Sigmoid colon (tissue), 7 donors: ENCODE measurements around the gene GSDMA. TPM values are rescaled to one million over a fixed set of nuclear protein-coding genes. Genes with fewer than 3 reads are reported as not detected.

ENCODE experiments used
- DNase-seq: peaks from one replicate; pipeline ENCODE4 v3.0.0-alpha.2; 2019
- H3K27ac ChIP-seq, 4 donors: fragments of 200-600 bp; sonication (generic); one replicate each; pipeline ENCODE4 v1.5.1; 2016 to 2019; ENCODE audit warnings: mild to moderate bottlenecking in 1 of 4
- H3K27me3 ChIP-seq, 3 donors: fragments of 200-600 bp; sonication (generic); one replicate each; pipeline ENCODE4 v1.5.1; 2019; ENCODE audit warnings: mild to moderate bottlenecking in 1 of 3
- H3K36me3 ChIP-seq, 4 donors: fragments of 200-600 bp; sonication (generic); one replicate each; pipeline ENCODE4 v1.5.1; 2016 to 2019
- H3K4me1 ChIP-seq, 4 donors: fragments of 200-600 bp; sonication (generic); one replicate each; pipeline ENCODE4 v1.5.1; 2017 to 2019
- H3K4me3 ChIP-seq, 4 donors: fragments of 200-600 bp; sonication (generic); one replicate each; pipeline ENCODE4 v1.5.1; 2017 to 2019; ENCODE audit warnings: mild to moderate bottlenecking in 2 of 4, moderate library complexity in 1 of 4
- H3K9me3 ChIP-seq, 4 donors: fragments of 200-600 bp in 3 of 4; sonication (generic) in 3 of 4; one replicate each; pipeline versions ENCODE4 v1.5.1 to v1.6.1; 2013 to 2019
- EP300 ChIP-seq, 4 donors: sonication (generic); formaldehyde crosslinking; IDR thresholded peaks; one replicate each; pipeline ENCODE4 v1.6.1; 2017; ENCODE audit warnings: antibody characterized with exemption in 4 of 4
- POLR2A ChIP-seq, 2 donors: fragments of 450-650 bp; IDR thresholded peaks; one replicate each; pipeline ENCODE4 v1.6.1; 2016; ENCODE audit warnings: antibody characterized with exemption in 2 of 2, mild to moderate bottlenecking in 2 of 2, moderate library complexity in 2 of 2
- POLR2AphosphoS5 ChIP-seq, 4 donors: sonication (generic); formaldehyde crosslinking; IDR thresholded peaks; one replicate each; pipeline ENCODE4 v1.6.1; 2017; ENCODE audit warnings: antibody characterized with exemption in 4 of 4
- WGBS, 2 donors: extraction: QIAGEN DNeasy Blood & Tissue Kit; methylation state at CpG; one replicate each; pipeline ENCODE4 v1.1.7; 2013; 5-methylcytosine and 5-hydroxymethylcytosine counted together
- intact Hi-C: fragments of 100-400 bp; cut with DNase I; formaldehyde crosslinking; loops from one replicate; pipeline ENCODE4 v1.15.1; 2023
- polyA plus RNA-seq, 3 donors: library from polyadenylated mRNA; stranded (reverse); fragments of 200-250 nt; gene quantifications; one replicate each; pipeline ENCODE4 v1.2.3, GENCODE V29; 2013
- total RNA-seq, 4 donors: library from RNA; depleted of rRNA; stranded (reverse); fragments of >200 nt; gene quantifications; one replicate each; pipeline ENCODE4 v1.1.0, GENCODE V29; 2016
- TF ChIP-seq, protein P1 (sequence below), 4 experiments: fragments of 450-650 bp in 3 of 4; fragments of 200-600 bp in 1 of 4; IDR thresholded peaks; one replicate each; pipeline ENCODE4 v1.5.1; 2016 to 2019; ENCODE audit warnings: antibody characterized with exemption in 4 of 4, mild to moderate bottlenecking in 3 of 4, moderate library complexity in 2 of 4
- donor health status: healthy with polysubstance abuse.
- donor health status: Bipolar disorder and iron deficiency.
- donor health status: healthy.

Gene GSDMA
- total and polyA plus RNA-seq, 7 donors, result 0.29 to 1.3 (median 0.60) TPM; not detected in 4

DNA sequence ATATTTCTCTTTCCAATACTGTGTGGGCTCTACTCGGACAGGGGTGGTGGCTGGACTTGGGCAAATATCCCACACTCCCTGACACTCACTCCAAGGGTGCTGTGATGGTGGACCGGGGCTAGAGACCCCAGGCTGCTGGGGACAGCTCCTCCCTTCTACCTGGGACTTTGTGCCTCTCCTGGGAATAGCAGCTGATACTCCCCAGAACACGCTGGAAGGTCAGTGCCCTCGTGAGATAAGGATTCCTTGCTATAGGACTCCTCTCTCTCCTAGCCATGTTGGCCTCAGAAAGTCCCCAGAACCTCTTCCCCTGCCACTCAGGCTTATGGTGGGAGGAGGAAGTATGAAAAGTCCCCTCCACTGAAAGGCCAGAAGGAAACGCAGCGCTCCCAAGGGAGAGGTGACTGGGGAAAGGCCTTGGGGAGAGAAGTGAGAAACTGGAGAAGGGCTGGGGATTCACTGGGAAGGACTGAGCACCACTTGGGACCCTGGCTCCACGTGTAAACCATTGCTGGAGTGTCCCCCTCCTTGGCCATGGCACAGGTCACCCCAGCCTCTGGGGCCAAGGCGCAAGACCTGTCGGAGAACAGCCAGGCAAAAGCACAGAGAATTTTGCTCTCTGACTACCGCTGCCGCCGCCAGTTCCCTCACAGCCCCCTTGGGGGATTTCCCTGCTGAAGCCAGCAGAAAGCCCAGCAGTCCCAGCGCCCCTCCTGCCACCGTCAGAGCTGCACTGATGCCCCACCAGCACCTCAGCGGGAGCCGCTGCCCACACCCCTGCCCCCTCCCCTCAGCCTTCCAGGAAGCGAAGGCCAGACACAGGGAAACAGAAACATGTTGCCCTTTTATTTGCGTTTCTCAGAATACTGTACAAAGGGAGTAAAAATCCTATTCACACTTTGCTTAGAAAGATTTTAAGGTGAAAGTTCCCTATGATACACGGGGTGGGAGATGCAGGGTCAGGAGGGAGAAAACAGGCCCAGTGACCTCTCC lies 42.3 kb upstream of the GSDMA start:
- 64 to 77% methylated on average over 19 of the region's 19 CpGs for WGBS, 2 donors
- Histone ChIP-seq H3K4me1 (peaks cover 0 to 11% (median 5%) of the 10 kb centered on the region in 4 donors), H3K4me3 (no peak overlapping the region), H3K27ac (no peak overlapping the region), H3K9me3 (no peaks in the 10 kb centered on the region), H3K36me3 (peaks cover 20 to 51% (median 28%) of the 10 kb centered on the region in 4 donors), H3K27me3 (no peaks in the 10 kb centered on the region)
- TF ChIP-seq, protein P1, sequence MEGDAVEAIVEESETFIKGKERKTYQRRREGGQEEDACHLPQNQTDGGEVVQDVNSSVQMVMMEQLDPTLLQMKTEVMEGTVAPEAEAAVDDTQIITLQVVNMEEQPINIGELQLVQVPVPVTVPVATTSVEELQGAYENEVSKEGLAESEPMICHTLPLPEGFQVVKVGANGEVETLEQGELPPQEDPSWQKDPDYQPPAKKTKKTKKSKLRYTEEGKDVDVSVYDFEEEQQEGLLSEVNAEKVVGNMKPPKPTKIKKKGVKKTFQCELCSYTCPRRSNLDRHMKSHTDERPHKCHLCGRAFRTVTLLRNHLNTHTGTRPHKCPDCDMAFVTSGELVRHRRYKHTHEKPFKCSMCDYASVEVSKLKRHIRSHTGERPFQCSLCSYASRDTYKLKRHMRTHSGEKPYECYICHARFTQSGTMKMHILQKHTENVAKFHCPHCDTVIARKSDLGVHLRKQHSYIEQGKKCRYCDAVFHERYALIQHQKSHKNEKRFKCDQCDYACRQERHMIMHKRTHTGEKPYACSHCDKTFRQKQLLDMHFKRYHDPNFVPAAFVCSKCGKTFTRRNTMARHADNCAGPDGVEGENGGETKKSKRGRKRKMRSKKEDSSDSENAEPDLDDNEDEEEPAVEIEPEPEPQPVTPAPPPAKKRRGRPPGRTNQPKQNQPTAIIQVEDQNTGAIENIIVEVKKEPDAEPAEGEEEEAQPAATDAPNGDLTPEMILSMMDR (IDR thresholded peaks at IDR 0.05), result no peak
- TF ChIP-seq EP300 (IDR thresholded peaks at IDR 0.05) (no peak), POLR2A (IDR thresholded peaks at IDR 0.05) (no peak), POLR2AphosphoS5 (IDR thresholded peaks at IDR 0.05) (no peak)
- DNase-seq, result no peak
- intact Hi-C loops, result no loop called here

DNA sequence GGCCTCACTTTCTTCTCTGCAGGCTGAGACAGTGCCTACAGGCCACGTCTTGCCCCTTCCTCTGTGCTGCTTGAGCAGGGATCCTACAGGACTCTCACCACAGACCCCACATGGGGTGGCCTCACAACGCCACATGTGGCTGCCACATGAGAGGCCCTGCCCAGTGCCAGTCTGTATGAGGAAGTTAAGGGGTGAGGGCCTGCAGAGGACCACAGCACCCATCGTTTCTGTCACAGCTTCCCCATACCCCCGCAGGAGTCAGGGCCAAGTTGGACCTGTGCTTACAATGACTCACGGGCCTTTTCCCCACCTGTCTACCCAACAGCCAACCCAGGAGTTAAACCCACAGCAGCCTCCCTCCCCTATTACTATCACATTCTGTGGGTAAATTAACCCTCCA lies 41.5 kb upstream of the GSDMA start:
- no peak for DNase-seq
- H3K9me3 ChIP-seq, result no peaks in the 10 kb centered on the region
- H3K36me3 ChIP-seq, result peaks cover 20 to 51% (median 28%) of the 10 kb centered on the region in 4 donors
- WGBS, 2 donors, result 55 to 80% methylated on average over 5 of the region's 5 CpGs
- H3K4me3 ChIP-seq, result no peak overlapping the region
- H3K27ac ChIP-seq, result no peak overlapping the region
- intact Hi-C loops, result no loop called here
- TF ChIP-seq POLR2AphosphoS5 (IDR thresholded peaks at IDR 0.05) (no peak), EP300 (IDR thresholded peaks at IDR 0.05) (no peak), POLR2A (IDR thresholded peaks at IDR 0.05) (no peak)
- TF ChIP-seq, protein P1 (IDR thresholded peaks at IDR 0.05), result no peak
- no peaks in the 10 kb centered on the region for H3K27me3 ChIP-seq
- peaks cover 0 to 19% (median 13%) of the 10 kb centered on the region in 4 donors for H3K4me1 ChIP-seq

DNA sequence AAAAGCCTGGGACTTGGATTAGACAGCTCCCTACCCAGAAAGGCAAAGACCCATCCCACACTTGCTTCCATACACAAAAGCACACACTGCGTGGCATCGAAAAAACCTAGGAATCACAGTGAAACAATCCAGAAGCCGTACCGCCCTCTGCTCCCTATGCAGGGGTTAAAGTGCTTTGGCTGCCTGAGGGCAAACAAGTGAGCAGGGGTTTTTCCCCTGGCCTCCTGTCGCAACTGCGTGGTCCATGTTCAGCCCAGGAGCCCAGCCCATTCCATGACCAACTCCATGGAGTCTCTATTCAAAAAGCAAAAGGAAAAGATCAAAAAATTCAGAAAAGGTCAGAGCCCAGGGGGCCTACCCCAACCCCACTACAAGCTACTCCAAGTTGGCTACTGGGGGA lies 40.8 kb upstream of the GSDMA start:
- Histone ChIP-seq H3K4me3 (no peak overlapping the region), H3K4me1 (peaks cover 0 to 26% (median 19%) of the 10 kb centered on the region in 4 donors), H3K36me3 (peaks cover 20 to 51% (median 28%) of the 10 kb centered on the region in 4 donors), H3K27me3 (no peaks in the 10 kb centered on the region), H3K27ac (no peak overlapping the region), H3K9me3 (no peaks in the 10 kb centered on the region)
- intact Hi-C loops, result no loop called here
- WGBS, 2 donors, result 96 to 97% methylated on average over 6 of the region's 6 CpGs
- TF ChIP-seq, protein P1 (IDR thresholded peaks at IDR 0.05), result no peak
- TF ChIP-seq EP300 (IDR thresholded peaks at IDR 0.05) (no peak), POLR2A (IDR thresholded peaks at IDR 0.05) (no peak), POLR2AphosphoS5 (IDR thresholded peaks at IDR 0.05) (no peak)
- DNase-seq, result no peak

DNA sequence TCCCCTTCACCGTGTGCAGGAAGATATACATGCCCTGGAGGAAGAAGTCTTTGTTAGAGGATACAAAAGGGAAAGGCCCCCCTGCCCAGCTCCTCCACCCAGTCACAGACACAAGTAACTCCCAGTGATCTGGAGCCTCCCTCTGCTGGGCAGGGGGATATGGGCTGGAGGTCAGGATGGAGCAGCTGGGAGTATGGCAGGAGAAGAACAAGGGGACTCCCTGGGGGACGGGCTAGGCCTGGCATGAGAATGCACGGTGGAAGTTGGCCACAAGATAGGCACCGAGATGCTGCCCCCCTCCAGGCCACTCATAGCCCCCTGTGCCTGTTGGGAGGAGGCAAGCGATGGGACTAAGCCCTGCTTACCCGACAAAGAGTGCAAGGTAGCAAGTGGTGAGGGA lies 39.6 kb upstream of the GSDMA start:
- H3K36me3 ChIP-seq, result peaks cover 20 to 51% (median 28%) of the 10 kb centered on the region in 4 donors

More for the DNA sequence above, 39.6 kb upstream of the GSDMA start:
- TF ChIP-seq POLR2A (IDR thresholded peaks at IDR 0.05) (no peak), EP300 (IDR thresholded peaks at IDR 0.05) (no peak), POLR2AphosphoS5 (IDR thresholded peaks at IDR 0.05) (no peak)
- TF ChIP-seq, protein P1 (IDR thresholded peaks at IDR 0.05), result no peak
- Histone ChIP-seq H3K27me3 (no peaks in the 10 kb centered on the region), H3K9me3 (no peaks in the 10 kb centered on the region), H3K4me1 (peaks cover 0 to 29% (median 21%) of the 10 kb centered on the region in 4 donors), H3K4me3 (no peak overlapping the region), H3K27ac (no peak overlapping the region)
- intact Hi-C loops, result no loop called here
- WGBS, 2 donors, result 95 to 97% methylated on average over 6 of the region's 6 CpGs
- no peak for DNase-seq
